KG1 (cell line): ENCODE data around the gene SGTA.

Experiments used
- DNase-seq: peaks from one replicate; lab custom pipeline; 2025; lab: John Stamatoyannopoulos, UW

SGTA gene

GRCh38 chr19:2750808-2751437, 32.1 kb downstream of the SGTA start:
- no peak for DNase-seq

DNA sequence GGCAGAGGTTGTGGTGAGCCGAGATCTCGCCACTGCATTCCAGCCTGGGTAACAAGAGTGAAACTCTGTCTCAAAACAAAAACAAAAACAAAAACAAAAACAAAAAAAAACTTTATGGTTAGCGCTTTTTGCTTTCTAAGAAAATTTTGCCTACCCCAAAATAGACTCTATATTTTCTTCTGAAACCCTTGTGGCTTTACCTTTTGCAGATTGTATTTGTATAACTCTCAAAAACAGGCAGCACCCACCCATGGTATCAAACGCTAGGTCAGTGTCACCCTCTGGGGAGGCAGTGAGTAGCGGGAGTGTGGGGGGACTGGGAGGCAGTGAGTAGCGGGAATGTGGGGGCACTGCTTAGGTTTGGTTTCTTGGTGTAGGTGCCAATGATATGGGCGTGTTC, 35.7 kb downstream of the SGTA start:
- no peak for DNase-seq

- no peak for DNase-seq
Measured at GRCh38 chr19:2744113-2744512, 39.0 kb downstream of the SGTA start.

- no peak for DNase-seq
Measured at GRCh38 chr19:2743099-2743498, 40.0 kb downstream of the SGTA start.

- DNase-seq: no peak
Measured at GRCh38 chr19:2740314-2740656, 42.8 kb downstream of the SGTA start.

GRCh38 chr19:2739602-2740313, 43.3 kb downstream of the SGTA start, which contains the start of gene SLC39A3:
TSS of gene SLC39A3 (minus strand) at chr19:2740017. CDS start at chr19:2737257, 2,760 bp downstream.
- DNase-seq: peak; percentile 92

GRCh38 chr19:2736550-2737190, 46.4 kb downstream of the SGTA start:
- DNase-seq: no peak

GRCh38 chr19:2735374-2735773, 47.7 kb downstream of the SGTA start:
- no peak for DNase-seq

GRCh38 chr19:2734589-2735288, 48.3 kb downstream of the SGTA start:
- DNase-seq: no peak

GRCh38 chr19:2733930-2734588, 49.0 kb downstream of the SGTA start:
- DNase-seq: no peak

GRCh38 chr19:2732883-2733282, 50.2 kb downstream of the SGTA start:
- no peak for DNase-seq

- no peak for DNase-seq
Measured at GRCh38 chr19:2732157-2732725, 50.8 kb downstream of the SGTA start.

DNA sequence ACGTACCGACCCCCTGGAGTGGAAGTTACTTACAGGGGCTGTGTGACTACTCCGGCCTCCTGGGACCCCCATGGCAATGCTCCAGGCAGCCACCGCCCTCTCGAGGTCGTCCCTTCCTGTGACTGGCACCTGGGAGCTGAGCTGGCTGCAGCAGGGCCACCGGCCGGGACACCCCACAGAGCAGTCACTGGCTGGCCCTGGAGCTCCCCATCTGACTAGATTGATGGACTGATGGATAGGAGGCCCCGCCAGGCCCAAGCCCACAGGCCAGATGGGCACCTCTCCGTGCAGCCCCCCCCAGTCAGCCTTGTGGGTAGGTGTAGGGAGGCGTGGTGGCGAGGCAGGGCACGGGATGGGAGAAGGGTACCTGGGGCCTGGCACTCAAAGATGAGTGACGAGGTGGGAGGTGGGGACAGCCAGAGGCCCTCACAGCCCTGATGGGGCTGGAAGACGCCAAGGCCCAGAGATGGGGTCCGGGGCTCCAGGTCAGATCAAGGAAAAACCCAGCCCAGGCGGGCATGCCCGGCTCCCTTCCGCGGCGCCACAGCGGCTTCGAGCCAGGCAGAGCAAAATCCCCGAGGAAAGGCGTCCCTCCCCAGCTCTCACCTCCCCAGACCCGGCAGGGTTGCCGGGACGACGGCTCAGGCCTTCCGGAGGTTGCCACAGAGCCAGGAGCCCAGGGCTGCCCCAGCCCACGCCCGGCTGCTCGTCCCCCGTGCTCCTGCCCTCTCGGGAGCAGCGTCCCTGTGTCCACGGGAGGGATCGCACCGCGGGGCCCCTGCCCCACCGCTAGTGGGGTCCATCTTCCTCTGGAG, 51.7 kb downstream of the SGTA start:
- no peak for DNase-seq

DNA sequence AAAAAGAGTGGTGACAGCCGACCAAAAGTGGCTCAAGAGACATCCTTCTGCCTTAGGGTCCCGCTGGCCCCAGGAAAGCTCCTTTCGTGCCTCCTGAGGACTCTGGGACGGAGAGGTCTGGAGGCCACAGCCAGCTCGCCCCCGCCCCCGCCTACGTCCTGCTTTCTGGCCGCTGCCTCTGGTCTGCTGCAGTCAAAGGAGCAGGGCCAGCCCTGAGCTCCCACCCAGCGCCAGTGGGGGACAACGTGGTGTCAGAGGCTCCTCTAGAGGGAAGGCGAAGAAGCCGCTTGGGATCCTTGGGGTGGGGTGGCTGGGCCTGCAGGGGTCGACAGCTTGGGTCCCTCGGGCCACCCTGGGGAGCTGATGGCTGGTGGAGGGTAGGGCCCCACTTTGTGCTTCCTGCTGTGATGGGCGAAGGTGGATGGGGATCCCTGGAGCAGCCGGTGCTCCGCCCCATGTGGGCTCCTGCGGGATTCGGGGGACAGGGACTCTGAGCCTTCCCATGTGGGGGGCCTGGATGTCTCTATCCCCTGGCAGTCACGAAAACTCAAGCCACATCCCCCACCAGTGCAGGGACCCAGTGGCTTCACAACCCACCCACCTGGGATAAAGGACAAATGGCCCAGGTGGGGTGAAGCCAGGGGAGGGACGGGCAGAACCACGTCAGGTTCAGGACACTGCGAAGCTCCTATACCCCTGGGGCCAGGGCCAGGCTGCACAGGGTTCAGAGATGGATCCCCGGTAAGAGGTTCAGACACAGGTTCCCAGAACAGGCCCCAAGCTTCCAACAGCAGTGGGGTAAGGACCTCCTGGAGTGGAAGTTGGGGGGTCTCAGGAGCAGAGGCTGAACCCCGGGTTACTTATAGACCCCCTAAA, 52.9 kb downstream of the SGTA start:
- DNase-seq: no peak

DNA sequence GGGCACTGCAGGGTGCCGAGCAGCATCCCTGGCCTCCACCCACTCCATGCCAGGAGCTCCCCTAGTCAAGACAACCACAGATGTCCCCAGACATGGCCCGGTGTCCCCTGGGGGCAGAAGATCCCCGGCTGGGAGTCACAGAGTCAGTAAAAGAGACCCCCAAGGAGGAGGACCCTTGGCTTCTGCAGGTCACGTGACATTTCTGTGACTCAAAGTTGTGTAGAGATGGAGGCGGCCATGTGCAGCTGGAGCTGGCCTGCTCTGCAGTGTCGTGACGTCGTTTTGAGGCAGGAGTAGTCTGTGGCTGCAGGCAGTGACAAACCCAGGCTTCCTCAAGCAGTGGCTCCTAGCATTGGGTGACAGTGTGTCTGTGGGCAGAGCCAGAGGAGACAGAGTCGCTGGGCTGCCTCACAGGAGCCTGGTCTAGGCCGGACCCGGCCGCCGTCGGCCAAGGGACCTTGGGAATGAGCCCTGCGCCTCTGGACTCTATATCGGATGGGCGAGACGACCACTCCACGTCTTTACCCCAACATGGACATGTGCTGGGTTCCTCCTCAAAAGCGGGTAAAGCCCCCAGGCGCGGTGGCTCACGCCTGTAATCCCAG, 54.2 kb downstream of the SGTA start:
- no peak for DNase-seq

GRCh38 chr19:2727640-2727944, 55.5 kb downstream of the SGTA start:
- no peak for DNase-seq

- DNase-seq: no peak
Measured at GRCh38 chr19:2726904-2727639, 56.0 kb downstream of the SGTA start.

- DNase-seq: no peak
Measured at GRCh38 chr19:2726160-2726855, 56.8 kb downstream of the SGTA start.
